Prostate gland (tissue), 2 donors: ENCODE data around the gene GPR107. TPM values are rescaled to one million over a fixed set of nuclear protein-coding genes. Genes with fewer than 3 reads are reported as not detected.

Experiments used
- DNase-seq: peaks from one replicate; pipeline ENCODE4 v3.0.0-alpha.2; 2019; ENCODE audit warnings: low spot score
- H3K27ac ChIP-seq, 2 donors: fragments of 200-600 bp; sonication (generic); 2 replicates each; pipeline ENCODE4 v1.5.1; 2017 to 2019
- H3K27me3 ChIP-seq: fragments of 200-600 bp; sonication (generic); replicated peaks from 2 replicates; pipeline ENCODE4 v1.5.1; 2019; ENCODE audit not compliant: insufficient read depth
- H3K36me3 ChIP-seq, 2 donors: fragments of 200-600 bp; sonication (generic); 1 replicate in 1 of 2; 2 replicates in 1 of 2; pipeline versions ENCODE4 v1.5.1 to v1.8.1; 2017 to 2019
- H3K4me1 ChIP-seq: fragments of 200-600 bp; sonication (generic); replicated peaks from 2 replicates; pipeline ENCODE4 v1.5.1; 2019
- H3K4me3 ChIP-seq, 2 donors: fragments of 200-600 bp; sonication (generic); 2 replicates each; pipeline ENCODE4 v1.5.1; 2017 to 2019
- H3K9me3 ChIP-seq: fragments of 200-600 bp; sonication (generic); 2 replicates; pipeline ENCODE4 v1.5.1; 2017
- CTCF ChIP-seq, 4 experiments: fragments of 200-600 bp in 2 of 4; fragments of 450-650 bp in 2 of 4; sonication (generic) in 2 of 4; IDR thresholded peaks; 1 replicate in 3 of 4; 2 replicates in 1 of 4; pipeline ENCODE4 v1.5.1; 2016 to 2019; ENCODE audit warnings: antibody characterized with exemption in 4 of 4, mild to moderate bottlenecking in 2 of 4, moderate library complexity in 2 of 4
- POLR2A ChIP-seq: fragments of 450-650 bp; IDR thresholded peaks from one replicate; pipeline ENCODE4 v1.6.1; 2016; ENCODE audit warnings: antibody characterized with exemption, mild to moderate bottlenecking
- POLR2AphosphoS5 ChIP-seq: sonication (generic); formaldehyde crosslinking; IDR thresholded peaks from one replicate; pipeline ENCODE4 v1.6.1; 2017; ENCODE audit warnings: antibody characterized with exemption
- WGBS: methylation state at CpG from one replicate; pipeline ENCODE4 v1.1.5; 2018; 5-methylcytosine and 5-hydroxymethylcytosine counted together
- intact Hi-C: fragments of 100-400 bp; cut with DNase I; formaldehyde crosslinking; loops from one replicate; pipeline ENCODE4 v1.14.2; 2022
- total RNA-seq, 2 donors: library from RNA; depleted of rRNA; stranded (reverse); fragments of >200 nt; gene quantifications; one replicate each; pipeline ENCODE4 v1.1.0, GENCODE V29; 2016

Gene GPR107
- total RNA-seq, 2 donors from 2014 or later, result 36.3 to 51.5 TPM

- Histone ChIP-seq H3K9me3 (no peaks in the 10 kb centered on the region), H3K27me3 (no peaks in the 10 kb centered on the region), H3K4me1 (no peaks in the 10 kb centered on the region), H3K4me3 (no peak overlapping the region), H3K27ac (no peak overlapping the region), H3K36me3 (no peaks in the 10 kb centered on the region)
- intact Hi-C loops, result no loop called here
- 91% methylated on average over 5 of the region's 5 CpGs for WGBS
- no peak for TF ChIP-seq CTCF (IDR thresholded peaks at IDR 0.05)
- no peak for TF ChIP-seq POLR2AphosphoS5
- TF ChIP-seq POLR2A, result no peak
- no peak for DNase-seq
Observed at GRCh38 chr9:130149654-130150286, 96.1 kb downstream of the GPR107 start.

- Histone ChIP-seq H3K9me3 (no peaks in the 10 kb centered on the region), H3K4me1 (no peaks in the 10 kb centered on the region), H3K27me3 (no peaks in the 10 kb centered on the region), H3K4me3 (no peak overlapping the region), H3K27ac (no peak overlapping the region), H3K36me3 (no peaks in the 10 kb centered on the region)
- no peak for DNase-seq
- no peak for TF ChIP-seq POLR2A
- TF ChIP-seq CTCF (IDR thresholded peaks at IDR 0.05), result no peak
- no peak for TF ChIP-seq POLR2AphosphoS5
- WGBS, result 67% methylated on average over 14 of the region's 14 CpGs
- intact Hi-C loops, result no loop called here
Observed at GRCh38 chr9:130150779-130151382, 97.2 kb downstream of the GPR107 start.

GRCh38 chr9:130154816-130155215, 101.1 kb downstream of the GPR107 start:
- no peak overlapping the region for H3K27ac ChIP-seq
- DNase-seq, result no peak
- no peaks in the 10 kb centered on the region for H3K4me1 ChIP-seq
- WGBS, result 90% methylated on average over 3 of the region's 3 CpGs
- TF ChIP-seq POLR2A, result no peak
- no peak for TF ChIP-seq CTCF (IDR thresholded peaks at IDR 0.05)
- TF ChIP-seq POLR2AphosphoS5, result no peak
- intact Hi-C loops, result no loop called here
- H3K9me3 ChIP-seq, result no peaks in the 10 kb centered on the region
- H3K36me3 ChIP-seq, result no peaks in the 10 kb centered on the region
- no peaks in the 10 kb centered on the region for H3K27me3 ChIP-seq
- H3K4me3 ChIP-seq, result no peak overlapping the region

GRCh38 chr9:130155647-130156046, 101.9 kb downstream of the GPR107 start:
- Histone ChIP-seq H3K4me3 (no peak overlapping the region), H3K27me3 (no peaks in the 10 kb centered on the region), H3K4me1 (no peaks in the 10 kb centered on the region), H3K27ac (no peak overlapping the region), H3K9me3 (no peaks in the 10 kb centered on the region), H3K36me3 (no peaks in the 10 kb centered on the region)
- DNase-seq, result no peak
- no peak for TF ChIP-seq POLR2AphosphoS5
- TF ChIP-seq CTCF (IDR thresholded peaks at IDR 0.05), result no peak
- TF ChIP-seq POLR2A, result no peak
- 96% methylated on average over 12 of the region's 12 CpGs for WGBS
- intact Hi-C loops, result no loop called here

- H3K27me3 ChIP-seq, result no peaks in the 10 kb centered on the region
- H3K4me1 ChIP-seq, result no peaks in the 10 kb centered on the region
- no peak overlapping the region for H3K4me3 ChIP-seq
- WGBS, result 35% methylated on average over 6 of the region's 6 CpGs
- no peak for DNase-seq
- intact Hi-C loops, result no loop called here
- H3K9me3 ChIP-seq, result no peaks in the 10 kb centered on the region
- H3K36me3 ChIP-seq, result no peaks in the 10 kb centered on the region
- TF ChIP-seq POLR2AphosphoS5 (no peak), CTCF (IDR thresholded peaks at IDR 0.05) (peak in 2 of 4 experiments; percentile 9 to 13)
- no peak overlapping the region for H3K27ac ChIP-seq
Observed at GRCh38 chr9:130156672-130157071, 103.0 kb downstream of the GPR107 start.
